ENCODE results near the gene GRIK4.
"Not testable (repeated sequence)": the region's sequence is repeated elsewhere in the genome, so short reads cannot be mapped to it uniquely, and the experiment has no call there.

Gene GRIK4

GRCh38 chr11:120577041-120577440, 65.5 kb downstream of the GRIK4 start:
- DNase-seq (ENCODE audit: low read depth in 2 of 2) = no peak

DNA sequence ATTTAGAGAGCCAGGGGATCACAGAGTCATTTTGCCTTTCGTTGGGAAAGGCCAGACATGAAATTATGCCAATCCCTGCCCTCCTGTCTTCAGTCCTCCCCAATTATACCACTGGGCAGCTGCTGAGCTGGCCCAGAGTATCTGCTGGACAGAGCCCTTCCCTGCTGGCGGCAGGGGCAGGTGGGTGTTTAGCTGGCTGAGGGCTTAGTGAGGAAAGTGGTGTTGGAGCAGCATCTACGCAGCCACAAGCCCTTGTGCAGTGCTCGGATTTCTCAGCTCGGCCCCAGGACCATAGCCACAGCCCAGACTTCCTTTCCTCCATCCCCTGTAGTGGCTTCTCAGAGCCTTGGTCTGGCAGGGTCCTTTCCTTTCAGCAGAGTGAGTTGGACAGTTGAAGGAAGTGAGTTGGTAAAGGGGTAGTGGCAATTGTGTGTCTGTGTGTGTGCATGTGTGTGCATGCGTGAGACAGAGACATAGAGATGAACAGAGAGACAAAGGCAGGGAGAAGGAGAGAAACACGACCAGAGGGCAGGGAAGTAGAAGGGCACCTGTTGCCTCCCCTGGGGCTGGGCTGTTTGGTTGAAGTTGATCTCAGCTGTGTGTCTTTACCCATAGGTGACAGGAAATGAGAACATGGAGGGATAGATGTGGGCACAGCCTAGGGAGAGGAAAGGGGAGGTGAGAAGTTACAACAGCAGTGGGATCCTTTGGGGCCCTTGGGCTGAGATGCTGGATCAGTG, 66.2 kb downstream of the GRIK4 start:
- no peak for DNase-seq (ENCODE audit: low read depth in 2 of 2)

DNA sequence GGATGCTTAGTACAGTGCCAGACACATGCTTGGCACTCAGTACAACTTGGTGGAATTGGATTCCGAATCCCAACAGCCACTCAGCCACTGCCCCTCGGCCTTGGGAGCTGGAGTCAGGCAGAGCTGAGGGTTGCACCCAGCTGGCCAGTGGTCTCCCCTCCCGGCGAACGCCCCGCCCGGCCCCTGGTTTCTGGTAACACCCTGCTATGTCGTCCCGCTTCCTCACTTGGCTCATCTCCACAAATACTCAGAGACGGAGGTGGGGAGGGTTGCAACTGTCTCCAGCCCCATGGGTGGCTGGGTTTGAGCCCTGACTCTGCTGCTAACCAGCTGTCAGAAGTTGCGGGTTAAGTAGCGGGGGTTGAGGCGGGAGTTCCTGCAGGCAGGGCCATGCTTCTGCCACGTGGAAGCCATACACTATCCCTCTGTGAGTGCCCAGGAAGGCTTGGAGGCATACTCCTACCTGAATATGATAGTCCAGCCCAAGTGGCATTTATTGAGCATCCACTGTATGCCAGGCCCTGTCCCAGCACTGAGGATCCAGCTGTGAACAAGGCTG, 67.1 kb downstream of the GRIK4 start:
- no peak for DNase-seq (ENCODE audit: low read depth in 2 of 2)

GRCh38 chr11:120579611-120580031, 68.1 kb downstream of the GRIK4 start:
- DNase-seq (ENCODE audit: low read depth in 2 of 2) = peak in 1 of 2 donors; percentile 8

DNA sequence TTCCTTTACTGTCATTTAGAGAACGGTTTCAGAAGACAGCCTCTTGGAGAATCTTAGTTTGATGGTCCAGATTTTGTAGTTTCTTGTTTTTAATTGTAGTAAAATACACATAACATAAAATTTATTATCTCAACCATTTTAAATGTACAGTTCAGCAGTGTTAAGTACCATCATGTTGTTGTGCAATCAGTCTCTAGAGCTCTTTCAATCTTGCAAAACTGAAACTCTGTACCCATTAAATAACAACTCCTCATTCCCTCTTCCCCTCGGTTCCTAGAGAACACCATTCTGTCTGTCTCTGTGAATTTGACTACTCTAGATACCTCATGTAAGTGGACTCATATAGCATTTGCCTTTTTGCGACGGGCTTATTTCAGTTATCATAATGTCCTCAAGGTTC, 69.8 kb downstream of the GRIK4 start:
- no peak for DNase-seq (ENCODE audit: low read depth in 2 of 2)

GRCh38 chr11:120582535-120582934, 71.0 kb downstream of the GRIK4 start:
- not testable (repeated sequence) for DNase-seq (ENCODE audit: low read depth in 2 of 2)

GRCh38 chr11:120586072-120586471, 74.5 kb downstream of the GRIK4 start:
- DNase-seq (ENCODE audit: low read depth in 2 of 2) = no peak

- no peak for DNase-seq (ENCODE audit: low read depth in 2 of 2)
These were observed 75.2 kb downstream of the GRIK4 start for GRCh38 chr11:120586728-120587127.

GRCh38 chr11:120587299-120587698, 75.8 kb downstream of the GRIK4 start:
- no peak for DNase-seq (ENCODE audit: low read depth in 2 of 2)

DNA sequence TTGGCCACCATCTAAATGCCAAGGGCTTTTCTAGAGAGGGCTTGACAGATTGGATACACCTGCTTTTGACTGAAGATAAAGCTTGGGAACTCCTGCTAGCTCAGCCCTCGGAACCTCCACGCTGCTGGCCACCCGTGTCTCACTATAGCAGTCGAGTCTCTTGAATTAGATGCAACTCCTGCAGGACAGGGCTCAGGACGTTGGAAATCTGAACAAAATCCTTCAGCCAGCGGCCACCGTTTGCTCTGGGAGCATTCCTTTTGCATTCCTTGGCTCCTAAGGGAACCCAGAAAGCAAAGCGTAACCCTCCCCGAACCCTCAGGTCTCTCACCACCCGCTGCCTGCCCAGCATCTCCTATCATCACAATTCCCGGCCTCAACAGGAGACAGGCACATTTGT, 77.8 kb downstream of the GRIK4 start:
- no peak for DNase-seq (ENCODE audit: low read depth in 2 of 2)

DNA sequence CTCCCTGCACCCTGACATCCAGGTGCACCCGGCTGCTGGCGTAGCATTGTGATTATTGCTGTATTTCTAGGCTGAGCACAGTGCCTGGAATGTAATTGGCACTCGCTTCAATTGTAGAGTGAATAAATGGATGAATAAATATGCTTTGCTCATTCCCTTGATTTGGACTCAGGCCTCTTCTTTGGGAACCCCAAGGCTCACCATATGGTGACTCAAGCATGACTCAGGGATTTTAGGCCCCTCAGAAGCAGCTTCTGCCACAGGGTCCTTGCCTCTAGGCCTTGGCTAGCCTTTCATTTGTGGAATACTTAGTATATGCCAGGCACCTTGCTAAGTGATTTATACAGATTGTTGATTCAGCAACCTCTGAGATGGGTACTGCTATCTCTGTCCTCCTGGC, 78.9 kb downstream of the GRIK4 start:
- DNase-seq (ENCODE audit: low read depth in 2 of 2) = no peak

DNA sequence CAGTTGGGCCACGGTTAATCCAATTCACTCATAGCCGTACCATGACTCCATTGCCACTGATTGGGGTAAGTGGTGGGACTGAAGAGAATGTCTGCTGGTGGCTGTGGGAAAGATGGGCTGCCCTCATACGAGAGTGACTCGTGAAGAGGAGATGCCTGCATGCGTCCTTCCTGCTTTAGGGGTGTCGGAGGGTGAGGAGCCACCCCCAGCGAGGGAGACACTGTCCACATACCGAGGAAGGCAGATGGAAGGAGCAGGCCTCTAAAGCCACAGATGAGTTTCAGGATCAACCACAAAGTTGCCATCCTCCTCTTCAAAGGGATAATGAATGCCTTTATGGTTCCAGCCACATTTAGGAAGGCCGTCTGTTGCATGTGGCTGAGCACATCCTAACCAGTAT, 83.2 kb downstream of the GRIK4 start:
- DNase-seq (ENCODE audit: low read depth in 2 of 2) = no peak

GRCh38 chr11:120595557-120595956, 84.0 kb downstream of the GRIK4 start:
- DNase-seq (ENCODE audit: low read depth in 2 of 2) = no peak

GRCh38 chr11:120597250-120598215, 86.0 kb downstream of the GRIK4 start:
- no peak for DNase-seq (ENCODE audit: low read depth in 2 of 2)

DNA sequence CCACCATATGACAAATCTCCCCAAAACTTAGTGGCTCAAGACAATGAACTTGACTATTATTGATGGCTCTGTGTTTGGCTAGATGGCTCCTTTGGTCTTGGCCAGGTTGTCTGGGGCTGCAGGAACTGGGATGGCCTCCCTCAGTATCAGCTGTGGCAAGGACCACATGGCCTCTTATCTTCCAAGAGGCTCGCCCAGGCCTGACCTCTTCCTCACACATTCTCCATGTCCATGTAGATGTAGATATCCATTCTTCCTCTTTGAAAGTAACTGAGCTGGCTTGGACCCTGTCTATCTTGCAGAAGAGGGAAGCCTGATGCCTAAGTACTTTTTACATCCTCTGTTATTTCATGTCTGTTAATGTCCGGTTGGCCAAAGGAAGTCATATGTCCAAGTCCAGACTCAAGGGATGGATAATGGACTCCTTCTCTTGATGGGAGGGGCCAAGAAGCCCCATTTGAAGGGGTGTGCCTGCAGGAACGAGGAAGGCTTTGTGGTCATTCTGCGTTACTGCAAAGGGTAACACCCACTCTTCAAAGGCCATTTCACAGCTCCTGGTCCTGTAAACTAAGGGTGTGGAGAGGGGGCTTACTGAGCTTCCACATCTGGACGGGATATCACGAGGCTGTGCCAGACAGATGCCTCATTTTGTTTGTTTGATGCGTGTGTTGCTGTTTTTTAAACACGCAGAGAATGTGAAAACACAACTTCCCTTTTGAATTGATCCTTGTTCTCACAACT, 87.1 kb downstream of the GRIK4 start:
- no peak for DNase-seq (ENCODE audit: low read depth in 2 of 2)

DNA sequence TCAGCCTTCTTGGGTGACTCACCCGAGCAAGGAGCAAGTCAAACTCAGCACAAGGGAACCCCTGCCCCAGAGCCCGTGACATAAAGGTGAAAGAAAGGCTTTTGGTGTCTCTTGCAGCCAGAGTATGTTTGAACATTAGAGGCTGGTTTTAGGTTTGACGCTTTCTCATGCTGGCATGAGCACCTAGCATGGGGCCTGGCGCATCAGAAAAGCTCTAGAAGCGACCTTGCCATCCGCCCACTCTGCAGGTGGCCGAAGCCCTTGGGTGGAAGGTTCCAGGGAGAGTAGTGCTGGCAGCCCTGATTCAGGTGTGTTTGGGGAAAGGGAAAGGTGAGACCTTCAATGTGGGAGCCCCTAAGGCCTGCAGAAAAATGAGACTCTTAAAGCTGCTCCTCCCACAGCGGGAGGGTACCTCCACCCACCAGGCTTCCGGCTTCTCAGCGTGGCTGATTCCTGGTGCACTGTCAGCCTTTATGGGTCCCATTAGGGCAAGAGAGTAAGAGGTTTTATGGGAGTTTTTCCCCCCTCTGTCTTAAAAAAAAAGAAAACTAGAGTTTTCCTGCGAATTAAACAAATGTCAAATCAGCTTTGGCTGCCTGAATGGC, 88.4 kb downstream of the GRIK4 start:
- DNase-seq (ENCODE audit: low read depth in 2 of 2) = no peak

GRCh38 chr11:120601536-120601935, 90.0 kb downstream of the GRIK4 start:
- DNase-seq (ENCODE audit: low read depth in 2 of 2) = no peak

DNA sequence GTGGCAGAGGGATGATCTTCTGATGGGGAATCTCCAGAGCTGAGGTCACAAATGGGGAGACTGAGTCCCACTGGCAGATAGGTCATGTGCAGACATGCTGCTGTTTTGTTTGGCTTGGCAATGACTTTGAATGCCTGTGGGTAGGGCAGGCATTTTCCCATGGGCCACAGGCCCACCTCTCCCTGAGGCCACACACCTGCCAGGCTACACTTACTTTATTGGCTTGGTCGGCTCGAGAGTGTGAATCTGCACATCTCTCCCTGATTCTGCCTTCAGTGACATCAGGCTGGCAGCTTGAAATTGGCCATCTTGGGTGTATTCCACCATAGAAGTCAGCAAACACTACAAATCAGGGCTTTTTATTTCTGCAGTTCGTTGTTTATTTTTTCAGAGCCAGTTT, 91.5 kb downstream of the GRIK4 start:
- no peak for DNase-seq (ENCODE audit: low read depth in 2 of 2)

DNA sequence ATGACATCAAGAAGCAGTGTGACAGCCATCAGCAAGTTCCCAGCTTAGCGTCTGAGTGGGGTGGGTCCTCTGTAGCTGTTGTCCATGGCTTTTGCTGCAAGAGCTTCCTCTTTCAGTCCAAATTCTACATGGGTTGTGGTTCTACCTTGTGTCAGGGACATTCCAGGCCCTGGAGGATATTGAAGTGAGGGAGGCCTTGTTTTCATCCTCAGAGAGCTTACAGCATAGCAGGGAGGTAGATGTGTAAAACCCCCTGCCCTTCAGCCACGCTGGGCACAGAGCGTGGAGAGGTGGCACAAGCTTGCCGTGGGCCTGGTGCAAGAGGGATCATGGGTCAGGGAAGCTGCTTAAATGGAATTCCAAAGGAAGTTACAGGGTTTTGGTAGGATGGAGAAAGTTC, 93.9 kb downstream of the GRIK4 start:
- DNase-seq (ENCODE audit: low read depth in 2 of 2) = no peak

DNA sequence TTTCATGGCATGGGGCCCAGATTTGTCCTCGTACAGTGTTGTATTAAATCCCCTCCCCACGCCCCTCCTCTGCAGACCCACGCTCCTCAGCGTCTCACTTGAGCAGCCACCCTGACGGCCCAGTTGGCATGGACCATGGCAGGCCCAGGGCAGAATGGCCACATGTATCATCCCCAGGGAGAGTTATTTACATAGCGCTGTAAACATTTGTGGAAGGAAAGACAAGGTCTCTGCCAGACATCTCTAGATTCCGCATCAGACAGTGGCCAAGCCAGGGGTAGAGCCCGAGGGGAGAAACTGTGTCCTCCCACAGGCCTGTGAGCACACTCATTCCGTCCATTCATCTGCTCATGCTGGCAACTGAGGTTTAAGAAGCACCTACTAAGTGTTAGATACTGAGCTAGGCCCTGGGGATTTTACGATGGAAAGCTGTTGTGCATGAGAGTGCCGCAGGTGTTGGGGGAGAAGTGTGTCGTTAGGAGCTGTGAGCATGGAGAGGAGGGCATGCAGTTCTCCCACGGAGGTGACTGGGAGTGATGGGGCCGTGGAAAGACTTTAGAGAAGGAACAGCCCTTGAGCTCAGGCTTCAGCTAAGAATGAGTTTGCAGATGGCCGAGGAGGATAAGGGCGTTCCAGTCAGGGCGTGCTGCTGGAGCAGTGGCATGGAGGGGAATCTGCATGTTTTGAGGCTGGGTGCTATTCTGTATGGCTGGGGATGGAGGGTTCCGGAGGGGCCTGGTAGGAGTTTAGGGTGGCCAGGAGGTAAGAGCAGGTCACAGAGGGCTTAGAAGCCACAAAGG, 94.9 kb downstream of the GRIK4 start:
- no peak for DNase-seq (ENCODE audit: low read depth in 2 of 2)

DNA sequence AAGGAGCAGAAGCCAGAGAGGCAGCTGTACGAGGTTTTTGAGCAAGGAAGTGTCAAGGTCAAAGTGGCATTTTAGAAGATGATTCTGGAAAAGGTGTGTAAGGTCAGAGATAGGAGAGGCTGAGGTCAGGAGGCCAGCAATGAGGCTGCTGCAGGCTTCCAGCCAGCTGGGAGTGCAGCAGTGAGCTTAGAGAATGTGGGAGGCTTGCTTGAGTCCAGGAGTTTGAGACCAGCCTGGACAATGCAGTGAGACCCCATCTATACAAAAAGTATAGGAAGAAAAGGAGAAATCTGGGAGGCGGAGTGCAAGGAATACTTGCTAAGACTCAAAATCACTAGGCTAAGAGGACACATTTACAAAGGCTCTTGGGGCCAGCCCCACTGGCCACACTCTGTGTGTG, 96.5 kb downstream of the GRIK4 start:
- DNase-seq (ENCODE audit: low read depth in 2 of 2) = no peak

Data from stimulated activated CD8-positive, alpha-beta memory T cell treated with anti-CD3 and anti-CD28 coated beads, Interleukin-2, amount 100 ng/mL, for 48 hours (primary cell).